GM12865 (cell line): Measurements from ENCODE around the gene BLVRA.
"Not testable (repeated sequence)": the region's sequence is repeated elsewhere in the genome, so short reads cannot be mapped to it uniquely, and the experiment has no call there.

ENCODE experiments used
- DNase-seq: peaks from one replicate; pipeline ENCODE4 v3.0.0; 2010; ENCODE audit warnings: low read depth
- H3K4me3 ChIP-seq: 2 replicates; pipeline ENCODE4 v1.5.1; 2011; ENCODE audit warnings: mild to moderate bottlenecking, low read depth, low read length, control low read depth
- TF ChIP-seq, protein P1 (sequence below): IDR thresholded peaks from 2 replicates; pipeline ENCODE4 v1.5.1; 2011; ENCODE audit warnings: low read length, control low read depth, low read depth, inconsistent platforms; ENCODE audit not compliant: insufficient read depth; ENCODE audit errors: missing control alignments

The BLVRA gene

DNA sequence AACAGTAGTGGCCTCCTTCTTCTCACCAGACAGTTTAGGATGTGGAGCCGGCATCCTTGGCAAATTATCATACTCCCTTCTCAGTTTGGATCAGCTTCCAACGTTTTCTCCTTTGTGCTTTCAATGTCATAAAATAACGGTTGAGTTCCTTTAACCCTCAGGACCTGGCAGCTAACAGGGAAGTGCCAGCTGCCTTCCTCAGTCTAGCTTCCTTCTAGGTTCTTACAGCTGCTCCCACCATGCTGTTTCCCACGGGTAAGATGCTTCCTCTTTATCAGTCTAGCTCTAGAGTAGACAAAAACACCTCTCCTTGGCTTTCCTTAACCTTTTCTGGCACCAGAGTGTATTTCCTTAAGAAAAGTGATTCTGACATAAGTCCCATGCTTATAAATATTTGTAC lies 33.2 kb downstream of the BLVRA start:
- no peak for DNase-seq
- H3K4me3 ChIP-seq, result no peak overlapping the region
- TF ChIP-seq, protein P1, sequence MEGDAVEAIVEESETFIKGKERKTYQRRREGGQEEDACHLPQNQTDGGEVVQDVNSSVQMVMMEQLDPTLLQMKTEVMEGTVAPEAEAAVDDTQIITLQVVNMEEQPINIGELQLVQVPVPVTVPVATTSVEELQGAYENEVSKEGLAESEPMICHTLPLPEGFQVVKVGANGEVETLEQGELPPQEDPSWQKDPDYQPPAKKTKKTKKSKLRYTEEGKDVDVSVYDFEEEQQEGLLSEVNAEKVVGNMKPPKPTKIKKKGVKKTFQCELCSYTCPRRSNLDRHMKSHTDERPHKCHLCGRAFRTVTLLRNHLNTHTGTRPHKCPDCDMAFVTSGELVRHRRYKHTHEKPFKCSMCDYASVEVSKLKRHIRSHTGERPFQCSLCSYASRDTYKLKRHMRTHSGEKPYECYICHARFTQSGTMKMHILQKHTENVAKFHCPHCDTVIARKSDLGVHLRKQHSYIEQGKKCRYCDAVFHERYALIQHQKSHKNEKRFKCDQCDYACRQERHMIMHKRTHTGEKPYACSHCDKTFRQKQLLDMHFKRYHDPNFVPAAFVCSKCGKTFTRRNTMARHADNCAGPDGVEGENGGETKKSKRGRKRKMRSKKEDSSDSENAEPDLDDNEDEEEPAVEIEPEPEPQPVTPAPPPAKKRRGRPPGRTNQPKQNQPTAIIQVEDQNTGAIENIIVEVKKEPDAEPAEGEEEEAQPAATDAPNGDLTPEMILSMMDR, result no peak

DNA sequence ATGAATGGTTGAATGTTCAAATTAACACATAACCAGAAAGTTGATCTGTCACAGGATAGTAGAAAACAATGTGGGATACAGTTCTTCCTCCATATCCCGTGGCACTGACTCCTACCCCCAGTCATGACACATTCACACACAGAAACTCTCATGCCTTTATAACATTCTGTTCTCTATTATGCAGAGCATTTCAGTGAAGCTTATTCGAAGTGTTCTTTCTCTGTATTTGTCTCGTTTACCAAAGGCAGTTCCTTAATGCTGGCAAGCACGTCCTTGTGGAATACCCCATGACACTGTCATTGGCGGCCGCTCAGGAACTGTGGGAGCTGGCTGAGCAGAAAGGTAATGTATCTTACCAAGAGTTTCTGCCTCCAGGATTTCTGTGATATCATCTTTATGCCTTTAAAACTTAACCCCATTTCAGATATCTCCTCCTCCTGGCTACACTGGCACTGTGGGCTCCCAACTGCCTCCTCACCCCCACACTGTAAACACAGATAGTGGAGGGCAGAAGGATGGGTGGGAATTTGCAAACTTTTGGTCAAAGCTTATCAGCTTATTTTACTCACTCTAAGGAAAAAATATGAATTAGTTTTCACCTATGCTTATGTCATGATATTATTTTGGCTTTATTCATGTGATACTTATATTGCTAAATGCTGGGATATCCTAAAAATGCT lies 34.1 kb downstream of the BLVRA start:
- DNase-seq, result no peak
- TF ChIP-seq, protein P1, result no peak
- no peak overlapping the region for H3K4me3 ChIP-seq

DNA sequence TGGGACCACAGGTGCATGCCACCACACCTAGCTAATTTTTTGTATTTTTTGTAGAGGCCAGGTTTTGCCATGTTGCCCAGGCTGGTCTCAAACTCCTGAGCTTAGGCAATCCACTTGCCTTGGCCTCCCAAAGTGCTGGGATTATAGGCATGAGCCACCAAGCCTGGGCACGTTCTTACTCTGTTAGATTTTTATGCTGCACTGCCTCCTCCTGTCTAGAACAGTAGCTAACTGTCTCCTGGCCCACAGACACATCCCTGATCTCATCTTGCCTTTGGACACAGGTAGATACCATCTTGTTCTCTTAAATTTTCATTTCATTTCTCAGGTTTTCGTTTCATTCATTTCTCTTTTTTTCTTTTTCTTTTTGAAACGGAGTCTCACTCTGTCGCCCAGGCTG lies 41.1 kb downstream of the BLVRA start:
- peak; percentile 14 for DNase-seq
- no peak overlapping the region for H3K4me3 ChIP-seq

DNA sequence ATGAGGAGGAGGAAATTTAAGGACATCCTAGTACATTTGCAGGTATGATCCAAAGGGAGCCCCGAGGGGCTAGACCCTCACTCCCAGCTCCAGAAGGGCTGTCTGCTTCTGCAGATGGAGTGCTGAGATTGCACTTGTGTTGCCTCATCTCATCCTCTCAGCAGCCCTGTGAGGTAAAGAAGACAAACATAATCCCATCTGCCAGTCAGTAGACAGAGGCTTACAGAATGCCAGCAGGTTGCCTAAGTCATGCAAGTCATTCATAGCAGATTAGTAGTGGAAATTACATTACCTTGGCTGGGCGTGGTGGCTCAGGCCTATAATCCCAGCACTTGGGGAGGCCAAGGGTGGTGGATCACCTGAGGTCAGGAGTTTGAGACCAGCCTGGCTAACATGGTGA lies 45.4 kb downstream of the BLVRA start:
- TF ChIP-seq, protein P1, result no peak
- no peak for DNase-seq
- H3K4me3 ChIP-seq, result no peak overlapping the region

More for the DNA sequence above, 41.1 kb downstream of the BLVRA start:
- TF ChIP-seq, protein P1, result no peak

DNA sequence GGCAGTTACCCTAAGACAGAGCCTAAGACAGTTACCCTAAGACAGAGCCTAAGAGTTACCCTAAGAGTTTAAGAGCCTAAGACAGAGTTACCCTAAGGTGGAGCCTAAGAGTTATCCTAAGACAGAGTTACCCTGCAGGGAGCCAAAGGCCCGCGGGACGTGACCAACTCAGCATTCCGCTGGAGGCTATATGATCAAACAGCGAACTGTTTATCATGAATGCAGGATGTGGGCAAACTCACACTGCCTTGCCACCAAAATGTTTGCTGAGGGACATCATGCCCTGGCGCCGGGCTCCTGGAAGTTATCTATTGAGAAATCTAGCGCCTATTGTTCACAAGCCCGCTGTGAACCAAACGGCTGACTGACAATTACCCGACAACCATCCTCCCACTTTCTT lies 49.9 kb downstream of the BLVRA start:
- TF ChIP-seq, protein P1, result no peak
- no peak for DNase-seq
- H3K4me3 ChIP-seq, result no peak overlapping the region

DNA sequence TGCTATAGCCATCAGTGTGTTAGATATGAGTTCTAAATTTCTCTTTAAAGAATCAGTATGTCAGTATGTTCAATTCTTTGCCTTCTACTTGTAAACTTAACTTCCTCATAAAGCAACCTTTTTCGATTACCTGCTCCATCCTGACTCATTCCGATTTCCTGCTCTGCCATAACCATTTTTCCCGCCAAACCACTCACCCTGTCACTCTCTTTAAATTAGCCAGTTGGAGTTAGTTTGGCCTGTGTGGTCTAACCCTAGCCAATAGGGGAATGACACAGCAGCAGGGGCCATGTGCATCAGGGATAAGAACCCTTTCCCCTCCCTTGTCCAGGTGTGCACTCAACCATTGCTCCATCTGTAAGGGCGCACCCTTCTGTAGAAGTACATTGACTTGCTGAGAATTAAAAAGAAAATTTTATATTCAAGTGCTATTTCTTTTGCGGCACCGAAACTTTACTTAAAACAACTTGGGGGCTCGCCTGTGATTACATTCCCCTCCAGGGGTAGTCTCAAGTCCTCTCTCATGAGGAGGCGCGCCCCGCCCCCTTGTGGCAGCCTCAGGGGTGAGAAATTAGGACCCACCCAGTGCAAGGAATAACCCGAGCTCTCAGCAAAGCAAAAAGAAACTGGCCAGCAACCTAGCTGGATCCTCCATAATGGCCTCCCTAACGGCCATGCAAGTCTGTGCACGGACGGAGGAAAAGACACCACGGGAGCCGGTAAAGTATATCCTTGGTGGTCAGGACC lies 51.9 kb downstream of the BLVRA start:
- TF ChIP-seq, protein P1, result peak; percentile 17
- peak; percentile 60 for DNase-seq
- H3K4me3 ChIP-seq, result not testable (repeated sequence)

DNA sequence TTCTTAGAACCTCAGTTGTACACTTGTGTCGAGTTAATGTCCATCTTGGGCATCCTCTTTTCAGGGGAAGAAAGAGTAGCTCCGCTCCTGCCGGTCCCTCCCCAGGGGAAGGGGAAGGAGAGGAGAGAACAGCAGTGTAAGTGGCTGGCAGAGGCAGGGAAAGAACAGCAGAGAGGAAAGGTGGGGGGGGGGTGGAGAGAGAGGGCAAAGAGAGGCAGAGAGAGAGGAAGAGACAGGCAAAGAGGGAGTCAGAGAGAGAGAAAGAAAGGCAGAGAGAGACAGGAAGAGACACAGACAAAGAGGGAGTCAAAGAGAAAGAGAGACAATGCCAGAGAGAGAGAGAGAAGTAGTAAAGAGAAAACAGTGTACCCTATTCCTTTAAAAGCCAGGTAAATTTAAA lies 56.9 kb downstream of the BLVRA start:
- no peak overlapping the region for H3K4me3 ChIP-seq
- TF ChIP-seq, protein P1, result no peak
- DNase-seq, result no peak

DNA sequence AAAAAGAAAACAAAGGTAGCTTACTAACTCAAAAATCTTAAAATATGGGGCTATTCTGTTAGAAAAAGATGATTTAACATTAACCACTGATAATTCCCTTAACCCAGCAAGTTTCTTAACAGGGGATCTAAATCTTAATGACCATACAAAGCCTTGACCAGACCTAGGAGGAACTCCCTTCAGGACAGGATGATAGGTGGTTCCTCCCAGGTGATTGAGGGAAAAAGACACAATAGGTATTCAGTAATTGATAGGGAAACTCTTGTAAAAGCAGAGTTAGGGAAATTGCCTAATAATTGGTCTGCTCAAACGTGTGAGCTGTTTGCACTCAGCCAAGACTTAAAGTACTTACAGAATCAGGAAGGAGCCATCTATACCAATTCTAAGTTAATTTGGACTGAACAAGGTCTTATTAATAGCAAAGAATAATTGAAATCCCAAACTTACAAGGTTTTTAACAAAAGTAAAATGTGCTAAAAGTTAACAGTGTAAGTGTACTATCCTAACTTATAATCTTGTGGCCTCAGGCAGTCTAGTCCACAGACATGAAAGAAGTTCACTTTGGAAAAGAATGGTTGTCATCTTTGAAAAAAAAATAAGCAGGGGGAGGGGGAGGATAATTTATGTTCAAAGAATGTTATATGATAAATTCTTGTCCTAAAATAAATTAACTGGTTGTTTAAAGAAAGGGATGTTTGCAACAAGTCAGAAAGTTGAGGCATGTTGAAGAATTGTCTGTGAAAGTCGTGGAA lies 57.7 kb downstream of the BLVRA start:
- H3K4me3 ChIP-seq, DNase-seq: not testable (repeated sequence)

DNA sequence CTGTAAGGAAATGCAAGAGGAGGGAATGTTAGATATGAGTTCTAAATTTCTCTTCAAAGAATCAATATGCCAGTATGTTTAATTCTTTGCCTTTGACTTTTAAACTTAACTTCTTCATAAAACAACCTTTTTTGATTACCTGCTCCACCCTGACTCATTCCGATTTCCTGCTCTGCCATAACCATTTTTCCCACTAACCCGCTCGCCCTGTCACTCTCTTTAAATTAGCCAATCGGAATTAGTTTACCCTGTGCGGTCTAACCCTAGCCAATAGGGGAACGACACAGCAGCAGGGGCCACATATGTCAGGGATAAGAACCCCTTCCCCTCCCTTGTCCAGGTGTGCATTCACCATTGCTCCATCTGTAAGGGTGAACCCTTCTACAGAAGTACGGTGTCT lies 64.9 kb downstream of the BLVRA start:
- H3K4me3 ChIP-seq, DNase-seq: not testable (repeated sequence)
